ENCODE results near the gene C10orf90.

C10orf90 gene

DNA sequence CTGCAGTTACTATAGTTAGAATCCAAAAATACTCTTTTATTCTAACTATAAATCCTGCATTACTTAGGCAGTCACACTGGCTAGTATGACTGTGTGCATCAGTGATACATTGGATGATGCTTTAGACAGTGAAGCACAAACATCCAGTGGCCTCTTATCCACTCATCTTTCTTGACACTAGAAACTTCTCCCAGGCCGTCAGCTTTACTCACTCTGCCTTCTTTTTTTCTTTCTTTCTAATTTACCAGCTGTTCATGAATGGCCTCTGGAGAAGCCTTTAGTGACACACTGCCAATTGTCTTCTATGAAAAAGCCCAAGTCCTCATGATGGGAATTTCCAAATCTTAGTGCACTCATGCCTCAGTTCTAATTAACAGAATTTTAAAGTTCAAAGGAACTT lies 26.2 kb upstream of the C10orf90 start:
- Histone ChIP-seq H3K27me3 (ENCODE audit: insufficient read depth, poor library complexity, severe bottlenecking) (no peaks in the 10 kb centered on the region), H3K4me3 (ENCODE audit: severe bottlenecking) (no peak overlapping the region), H3K36me3 (ENCODE audit: low read depth) (no peaks in the 10 kb centered on the region), H3K27ac (ENCODE audit: poor library complexity, severe bottlenecking) (no peak overlapping the region), H3K9me3 (ENCODE audit: severe bottlenecking) (no peaks in the 10 kb centered on the region), H3K4me1 (ENCODE audit: insufficient read depth, poor library complexity, severe bottlenecking) (no peaks in the 10 kb centered on the region)
- no peak for DNase-seq (ENCODE audit: low spot score)
- TF ChIP-seq, protein P1, sequence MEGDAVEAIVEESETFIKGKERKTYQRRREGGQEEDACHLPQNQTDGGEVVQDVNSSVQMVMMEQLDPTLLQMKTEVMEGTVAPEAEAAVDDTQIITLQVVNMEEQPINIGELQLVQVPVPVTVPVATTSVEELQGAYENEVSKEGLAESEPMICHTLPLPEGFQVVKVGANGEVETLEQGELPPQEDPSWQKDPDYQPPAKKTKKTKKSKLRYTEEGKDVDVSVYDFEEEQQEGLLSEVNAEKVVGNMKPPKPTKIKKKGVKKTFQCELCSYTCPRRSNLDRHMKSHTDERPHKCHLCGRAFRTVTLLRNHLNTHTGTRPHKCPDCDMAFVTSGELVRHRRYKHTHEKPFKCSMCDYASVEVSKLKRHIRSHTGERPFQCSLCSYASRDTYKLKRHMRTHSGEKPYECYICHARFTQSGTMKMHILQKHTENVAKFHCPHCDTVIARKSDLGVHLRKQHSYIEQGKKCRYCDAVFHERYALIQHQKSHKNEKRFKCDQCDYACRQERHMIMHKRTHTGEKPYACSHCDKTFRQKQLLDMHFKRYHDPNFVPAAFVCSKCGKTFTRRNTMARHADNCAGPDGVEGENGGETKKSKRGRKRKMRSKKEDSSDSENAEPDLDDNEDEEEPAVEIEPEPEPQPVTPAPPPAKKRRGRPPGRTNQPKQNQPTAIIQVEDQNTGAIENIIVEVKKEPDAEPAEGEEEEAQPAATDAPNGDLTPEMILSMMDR (IDR thresholded peaks at IDR 0.05; ENCODE audit: poor library complexity, severe bottlenecking) = no peak
- no peak for ATAC-seq (ENCODE audit: low read depth)

DNA sequence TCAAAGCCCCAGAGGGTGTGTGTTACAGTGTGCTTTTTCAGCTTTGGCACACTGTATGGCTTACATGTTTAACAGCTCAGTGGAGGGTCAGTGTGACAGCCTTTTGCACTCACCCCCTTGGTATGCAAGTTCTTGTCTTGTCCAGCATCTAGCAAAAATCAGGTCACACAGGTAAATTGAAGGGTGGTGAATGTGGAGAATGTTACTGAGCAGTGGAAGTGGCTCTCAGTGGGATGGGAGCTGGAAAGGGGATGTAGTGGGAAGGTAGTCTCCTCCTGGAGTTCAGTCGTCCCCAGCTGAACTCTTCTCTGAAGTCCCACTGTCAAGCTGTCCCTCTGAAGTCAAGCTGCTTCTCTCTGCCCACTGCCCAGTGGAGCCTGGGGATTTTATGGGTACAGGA lies 21.0 kb upstream of the C10orf90 start:
- no peak overlapping the region for H3K4me3 ChIP-seq (ENCODE audit: severe bottlenecking)
- TF ChIP-seq, protein P1 (IDR thresholded peaks at IDR 0.05; ENCODE audit: poor library complexity, severe bottlenecking) = no peak
- H3K27me3 ChIP-seq (ENCODE audit: insufficient read depth, poor library complexity, severe bottlenecking) = no peaks in the 10 kb centered on the region
- no peaks in the 10 kb centered on the region for H3K36me3 ChIP-seq (ENCODE audit: low read depth)
- H3K4me1 ChIP-seq (ENCODE audit: insufficient read depth, poor library complexity, severe bottlenecking) = no peaks in the 10 kb centered on the region
- ATAC-seq (ENCODE audit: low read depth) (no peak), DNase-seq (ENCODE audit: low spot score) (no peak)
- H3K9me3 ChIP-seq (ENCODE audit: severe bottlenecking) = no peaks in the 10 kb centered on the region
- H3K27ac ChIP-seq (ENCODE audit: poor library complexity, severe bottlenecking) = no peak overlapping the region

DNA sequence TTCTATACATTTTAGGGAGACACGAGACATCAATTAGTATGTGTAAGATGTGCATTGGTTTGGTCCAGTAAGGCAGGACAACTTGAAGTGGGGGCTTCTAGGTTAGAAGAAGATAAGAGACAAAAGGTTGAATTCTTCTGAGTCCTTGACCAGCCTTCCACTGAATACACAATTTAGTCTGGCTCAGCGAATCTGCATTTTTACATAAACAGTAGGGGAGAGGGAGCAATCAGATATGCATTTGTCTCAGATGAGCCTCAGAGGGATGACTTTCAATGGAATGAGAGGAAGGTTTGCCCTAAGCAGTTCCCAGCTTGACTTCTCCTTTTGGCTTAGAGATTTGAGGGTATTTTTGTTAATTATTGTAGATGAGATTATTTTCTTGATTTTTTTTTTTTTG lies 20.0 kb upstream of the C10orf90 start:
- ATAC-seq (ENCODE audit: low read depth) = no peak
- TF ChIP-seq, protein P1 (IDR thresholded peaks at IDR 0.05; ENCODE audit: poor library complexity, severe bottlenecking) = no peak

DNA sequence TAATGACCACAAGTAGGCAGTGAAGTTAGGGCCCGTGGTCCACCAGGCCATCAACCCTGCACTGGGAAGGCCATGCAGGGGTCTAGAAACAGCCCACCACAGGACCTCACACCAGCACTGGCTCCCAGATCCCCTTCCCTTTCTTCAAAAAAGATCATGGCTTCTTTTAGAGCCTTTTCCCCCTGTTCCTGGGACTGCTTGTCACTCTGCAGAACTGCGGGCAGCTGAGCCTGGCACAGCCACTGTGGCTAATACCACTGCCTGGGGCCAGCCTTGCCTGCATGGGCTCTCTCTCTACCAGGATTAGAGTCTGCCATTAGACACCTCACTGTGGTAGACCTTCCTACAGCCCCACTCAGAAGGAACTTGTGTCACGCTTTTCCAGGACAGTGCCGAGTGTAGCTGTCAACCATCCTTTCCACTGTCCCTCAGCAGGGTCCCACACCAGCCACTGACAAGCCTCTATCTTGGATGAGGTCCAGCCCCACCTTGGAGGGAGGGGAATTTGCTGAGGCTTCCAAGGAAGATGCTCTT lies 19.0 kb upstream of the C10orf90 start:
- H3K9me3 ChIP-seq (ENCODE audit: severe bottlenecking) = no peaks in the 10 kb centered on the region
- no peaks in the 10 kb centered on the region for H3K36me3 ChIP-seq (ENCODE audit: low read depth)
- ATAC-seq (ENCODE audit: low read depth) (no peak), DNase-seq (ENCODE audit: low spot score) (no peak)
- H3K4me3 ChIP-seq (ENCODE audit: severe bottlenecking) = no peak overlapping the region
- H3K27me3 ChIP-seq (ENCODE audit: insufficient read depth, poor library complexity, severe bottlenecking) = no peaks in the 10 kb centered on the region
- no peaks in the 10 kb centered on the region for H3K4me1 ChIP-seq (ENCODE audit: insufficient read depth, poor library complexity, severe bottlenecking)
- TF ChIP-seq, protein P1 (IDR thresholded peaks at IDR 0.05; ENCODE audit: poor library complexity, severe bottlenecking) = no peak
- H3K27ac ChIP-seq (ENCODE audit: poor library complexity, severe bottlenecking) = no peak overlapping the region

More for the DNA sequence above, 20.0 kb upstream of the C10orf90 start:
- Histone ChIP-seq H3K27me3 (ENCODE audit: insufficient read depth, poor library complexity, severe bottlenecking) (no peaks in the 10 kb centered on the region), H3K36me3 (ENCODE audit: low read depth) (no peaks in the 10 kb centered on the region), H3K4me1 (ENCODE audit: insufficient read depth, poor library complexity, severe bottlenecking) (no peaks in the 10 kb centered on the region), H3K4me3 (ENCODE audit: severe bottlenecking) (no peak overlapping the region), H3K27ac (ENCODE audit: poor library complexity, severe bottlenecking) (no peak overlapping the region), H3K9me3 (ENCODE audit: severe bottlenecking) (no peaks in the 10 kb centered on the region)
- no peak for DNase-seq (ENCODE audit: low spot score)

GRCh38 chr10:126687121-126687606 lies 16.7 kb upstream of the C10orf90 start:
- no peak for DNase-seq (ENCODE audit: low spot score)
- TF ChIP-seq, protein P1 (IDR thresholded peaks at IDR 0.05; ENCODE audit: poor library complexity, severe bottlenecking) = no peak
- Histone ChIP-seq H3K27me3 (ENCODE audit: insufficient read depth, poor library complexity, severe bottlenecking) (no peaks in the 10 kb centered on the region), H3K4me3 (ENCODE audit: severe bottlenecking) (no peak overlapping the region), H3K36me3 (ENCODE audit: low read depth) (no peaks in the 10 kb centered on the region), H3K4me1 (ENCODE audit: insufficient read depth, poor library complexity, severe bottlenecking) (no peaks in the 10 kb centered on the region), H3K9me3 (ENCODE audit: severe bottlenecking) (no peaks in the 10 kb centered on the region), H3K27ac (ENCODE audit: poor library complexity, severe bottlenecking) (no peak overlapping the region)
- ATAC-seq (ENCODE audit: low read depth) = no peak

Measured in RWPE2 (cell line).